ENCODE measurements around the gene TRIM52. TPM values are rescaled to one million over a fixed set of nuclear protein-coding genes. Genes with fewer than 3 reads are reported as not detected.

The TRIM52 gene
- total RNA-seq, 1 donor from 2014 or later: 15.7 TPM

- H3K9me3 Mint-ChIP-seq (ENCODE audit: unreplicated experiment): peaks cover 27% of the 10 kb centered on the region
- peak within 1 kb of the TSS; percentile 99 for H3K4me3 Mint-ChIP-seq (ENCODE audit: unreplicated experiment)
- peak within 1 kb of the TSS; percentile 99 for H3K27ac Mint-ChIP-seq (ENCODE audit: unreplicated experiment)
- peaks cover 41% of the 10 kb centered on the region for H3K27me3 Mint-ChIP-seq (ENCODE audit: unreplicated experiment)
- TF ChIP-seq CTCF (IDR thresholded peaks at IDR 0.05; ENCODE audit: partially characterized antibody, unreplicated experiment): no peak
- H3K4me1 Mint-ChIP-seq (ENCODE audit: low read depth, unreplicated experiment): peaks cover 5% of the 10 kb centered on the region
- peak; percentile 99 for DNase-seq
- H3K36me3 Mint-ChIP-seq (ENCODE audit: unreplicated experiment): peaks cover 6% of the 10 kb centered on the region
Observed at GRCh38 chr5:181223058-181223728, 37.8 kb downstream of the TRIM52 start, which contains the start of gene TRIM41. Gene TRIM41 (plus strand): TSS chr5:181223281. CDS start chr5:181224000, 719 bp downstream.

GRCh38 chr5:181222630-181223057 lies 38.3 kb downstream of the TRIM52 start:
- Mint-ChIP-seq H3K4me3 (ENCODE audit: unreplicated experiment) (peak overlapping the region; percentile 99), H3K27ac (ENCODE audit: unreplicated experiment) (peak overlapping the region; percentile 99), H3K36me3 (ENCODE audit: unreplicated experiment) (peaks cover 6% of the 10 kb centered on the region), H3K27me3 (ENCODE audit: unreplicated experiment) (peaks cover 45% of the 10 kb centered on the region), H3K9me3 (ENCODE audit: unreplicated experiment) (peaks cover 32% of the 10 kb centered on the region), H3K4me1 (ENCODE audit: low read depth, unreplicated experiment) (peaks cover 8% of the 10 kb centered on the region)
- DNase-seq: no peak
- TF ChIP-seq CTCF (IDR thresholded peaks at IDR 0.05; ENCODE audit: partially characterized antibody, unreplicated experiment): peak; percentile 23

GRCh38 chr5:181221792-181222629 lies 38.9 kb downstream of the TRIM52 start:
- Mint-ChIP-seq H3K27me3 (ENCODE audit: unreplicated experiment) (peaks cover 45% of the 10 kb centered on the region), H3K9me3 (ENCODE audit: unreplicated experiment) (peaks cover 34% of the 10 kb centered on the region), H3K27ac (ENCODE audit: unreplicated experiment) (peak overlapping the region; percentile 99), H3K4me1 (ENCODE audit: low read depth, unreplicated experiment) (peaks cover 10% of the 10 kb centered on the region), H3K36me3 (ENCODE audit: unreplicated experiment) (peaks cover 6% of the 10 kb centered on the region), H3K4me3 (ENCODE audit: unreplicated experiment) (peak overlapping the region; percentile 99)
- DNase-seq: peak; percentile 95
- TF ChIP-seq CTCF (IDR thresholded peaks at IDR 0.05; ENCODE audit: partially characterized antibody, unreplicated experiment): no peak

GRCh38 chr5:181221105-181221791 lies 39.7 kb downstream of the TRIM52 start:
- peaks cover 6% of the 10 kb centered on the region for H3K36me3 Mint-ChIP-seq (ENCODE audit: unreplicated experiment)
- DNase-seq: no peak
- peaks cover 10% of the 10 kb centered on the region for H3K4me1 Mint-ChIP-seq (ENCODE audit: low read depth, unreplicated experiment)
- H3K4me3 Mint-ChIP-seq (ENCODE audit: unreplicated experiment): peak overlapping the region; percentile 99
- peaks cover 47% of the 10 kb centered on the region for H3K27me3 Mint-ChIP-seq (ENCODE audit: unreplicated experiment)
- H3K27ac Mint-ChIP-seq (ENCODE audit: unreplicated experiment): peak overlapping the region; percentile 17
- H3K9me3 Mint-ChIP-seq (ENCODE audit: unreplicated experiment): peaks cover 35% of the 10 kb centered on the region
- TF ChIP-seq CTCF (IDR thresholded peaks at IDR 0.05; ENCODE audit: partially characterized antibody, unreplicated experiment): no peak
